Suppressor macrophage treated with lipopolysaccharide for 1 hour (primary cell): ENCODE results near the gene CORO7.
A peak's percentile ranks its signal among the peaks of the same experiment; 100 is the strongest.

Source experiments
- DNase-seq, 3 donors: peaks; one replicate each; pipeline ENCODE4 v3.0.0-alpha.2; 2020 to 2022

The CORO7 gene

GRCh38 chr16:4416200-4417032 is at the start of gene CORO7:
Gene CORO7, minus strand, starts transcription at chr16:4416596. Its CDS starts 78 bp downstream, at chr16:4416518.
- peak; percentile 95 to 99 (median 98) for DNase-seq

- no peak for DNase-seq
Measured at GRCh38 chr16:4463522-4464163, 47.2 kb upstream of the CORO7 start.

- no peak for DNase-seq
Measured at GRCh38 chr16:4461250-4462085, 45.1 kb upstream of the CORO7 start.

DNA sequence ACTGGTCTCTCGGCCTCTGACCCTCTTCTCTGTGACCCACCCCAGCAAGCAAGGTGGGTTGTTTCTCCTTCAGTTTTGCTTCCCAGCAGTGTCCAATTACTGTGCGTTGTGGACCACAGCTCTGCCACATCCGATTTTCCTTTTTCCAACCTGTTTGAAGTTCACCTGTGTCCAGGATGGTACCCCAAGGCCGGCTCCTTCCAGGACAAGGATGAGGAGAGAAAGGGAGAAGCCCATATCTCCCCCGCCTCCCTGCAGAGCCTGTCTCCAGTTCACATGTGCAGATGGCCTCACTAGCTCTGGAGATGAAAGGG is 44.5 kb upstream of the CORO7 start:
- DNase-seq = no peak

DNA sequence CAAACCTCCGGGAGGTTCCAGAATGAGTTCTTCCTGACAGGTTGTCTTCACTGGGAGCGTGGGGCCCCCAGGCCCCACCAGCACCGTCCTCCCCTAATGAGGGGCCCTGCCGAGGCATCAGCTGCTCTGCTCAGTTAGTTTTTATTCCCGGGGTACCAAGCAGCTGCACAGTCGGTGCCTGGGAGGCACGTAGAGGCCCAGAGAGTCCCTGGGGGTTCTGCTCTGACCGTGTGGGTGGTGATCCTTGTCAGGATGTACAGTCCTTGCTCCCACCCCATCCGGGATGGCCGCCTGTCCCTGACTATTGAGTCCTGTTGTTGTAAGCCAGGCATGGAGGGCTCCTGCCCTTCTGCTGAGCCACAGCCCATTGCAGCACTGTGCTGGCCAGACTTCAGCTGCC is 39.6 kb upstream of the CORO7 start:
- DNase-seq = peak in 1 of 3 donors; percentile 7

GRCh38 chr16:4455081-4455480 is 38.7 kb upstream of the CORO7 start:
- DNase-seq = peak in 1 of 3 donors; percentile 3

- DNase-seq = peak in 1 of 3 donors; percentile 5
Measured at GRCh38 chr16:4454623-4455022, 38.2 kb upstream of the CORO7 start.

GRCh38 chr16:4452674-4453073 is 36.3 kb upstream of the CORO7 start:
- DNase-seq = peak in 2 of 3 donors; percentile 10 to 19

GRCh38 chr16:4450931-4451519 is 34.6 kb upstream of the CORO7 start:
- DNase-seq = no peak

DNA sequence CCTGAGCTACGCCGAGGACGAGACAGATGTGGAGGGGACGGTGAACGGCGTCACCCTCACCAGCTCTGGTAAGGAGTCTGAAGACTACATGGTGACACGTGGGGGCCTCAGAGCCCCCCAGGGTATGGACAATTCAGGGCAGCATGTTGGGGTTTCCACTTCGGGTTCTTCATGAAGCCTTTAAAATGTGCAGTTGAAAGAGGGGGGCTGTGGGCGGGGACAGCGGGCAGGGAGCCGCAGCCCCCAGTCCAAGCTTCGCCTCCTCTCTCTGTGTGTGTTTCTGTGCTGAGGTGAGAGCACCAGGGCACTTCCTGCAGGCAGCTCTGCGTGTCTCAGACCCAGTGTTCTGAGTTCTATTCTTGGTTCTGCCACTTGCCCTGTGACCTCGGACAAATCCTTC is 34.0 kb upstream of the CORO7 start:
- no peak for DNase-seq

- DNase-seq = no peak
Measured at GRCh38 chr16:4443986-4444385, 27.6 kb upstream of the CORO7 start.

- DNase-seq = peak in 1 of 3 donors; percentile 6
Measured at GRCh38 chr16:4443271-4443670, 26.9 kb upstream of the CORO7 start.

GRCh38 chr16:4442371-4442770 is 26.0 kb upstream of the CORO7 start:
- DNase-seq = peak in 1 of 3 donors; percentile 8

DNA sequence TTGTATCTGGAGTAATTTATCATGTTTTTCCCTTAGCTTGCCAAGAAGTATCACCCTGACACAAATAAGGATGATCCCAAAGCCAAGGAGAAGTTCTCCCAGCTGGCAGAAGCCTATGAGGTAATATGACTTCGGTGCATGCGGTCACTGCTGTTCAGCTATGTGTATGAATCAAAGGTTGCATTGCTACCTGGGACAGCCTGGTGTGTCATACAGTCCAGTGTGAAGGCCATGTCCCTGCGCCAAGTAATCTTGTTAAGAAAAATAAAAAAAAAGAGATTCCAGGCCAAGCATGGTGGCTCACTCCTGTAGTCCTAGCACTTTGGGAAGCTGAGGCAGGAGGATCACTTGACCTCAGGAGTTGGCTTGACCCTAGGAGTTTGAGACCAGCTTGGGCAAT is 21.0 kb upstream of the CORO7 start:
- DNase-seq = peak in 1 of 3 donors; percentile 9

DNA sequence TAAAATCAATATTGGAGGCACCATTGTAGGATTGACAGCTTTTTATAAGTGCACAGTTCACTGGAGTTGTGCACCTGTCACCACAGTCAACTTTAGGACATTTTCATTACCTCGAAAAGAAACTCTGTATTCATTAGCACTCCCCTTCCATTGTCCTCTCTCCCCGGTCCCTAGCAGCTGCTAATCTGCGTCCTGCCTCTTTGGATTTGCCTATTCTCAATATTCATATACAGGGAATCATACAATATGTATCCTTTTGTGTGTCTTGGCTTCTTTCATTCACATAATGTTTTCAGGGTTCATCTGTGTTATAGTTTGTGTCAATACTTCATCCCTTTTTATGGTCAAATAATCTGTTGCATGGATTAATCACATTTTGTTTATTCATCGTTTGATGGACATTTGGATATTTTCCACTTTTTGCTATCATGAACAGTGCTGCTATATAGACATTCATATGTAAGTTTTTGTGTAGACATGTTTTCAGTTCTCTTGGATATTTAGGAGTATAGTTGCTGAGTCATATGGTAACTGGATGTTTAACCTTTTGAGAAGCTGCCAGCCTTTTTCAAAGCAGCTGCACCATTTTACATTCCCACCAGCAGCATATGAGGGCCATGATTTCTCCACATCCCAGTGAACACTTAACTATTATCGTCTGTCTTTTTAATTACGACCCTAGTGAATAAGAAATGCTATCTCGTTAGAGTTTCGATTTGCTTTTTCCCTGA is 19.1 kb upstream of the CORO7 start:
- DNase-seq = no peak

- DNase-seq = peak in 1 of 3 donors; percentile 13
Measured at GRCh38 chr16:4433914-4434787, 17.8 kb upstream of the CORO7 start.

DNA sequence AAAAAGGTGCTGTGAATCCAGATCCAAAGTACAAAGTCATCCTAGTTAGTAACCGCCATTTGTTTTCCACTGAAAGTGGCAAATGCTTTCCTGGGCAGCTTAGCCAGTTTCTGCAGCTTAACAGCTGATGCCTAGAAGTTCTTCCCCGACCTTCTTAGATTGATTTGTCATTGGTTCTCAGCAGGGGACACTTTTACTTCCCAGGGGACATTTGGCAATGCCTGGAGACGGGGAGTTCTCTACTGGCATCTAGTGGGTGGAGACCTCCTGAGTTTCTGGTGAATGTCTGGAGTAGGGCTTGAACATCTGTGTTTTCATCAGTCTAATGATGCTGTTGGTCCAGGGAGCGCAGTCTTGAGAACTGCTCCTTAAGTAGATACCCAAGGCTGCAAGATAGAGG is 16.8 kb upstream of the CORO7 start:
- no peak for DNase-seq

DNA sequence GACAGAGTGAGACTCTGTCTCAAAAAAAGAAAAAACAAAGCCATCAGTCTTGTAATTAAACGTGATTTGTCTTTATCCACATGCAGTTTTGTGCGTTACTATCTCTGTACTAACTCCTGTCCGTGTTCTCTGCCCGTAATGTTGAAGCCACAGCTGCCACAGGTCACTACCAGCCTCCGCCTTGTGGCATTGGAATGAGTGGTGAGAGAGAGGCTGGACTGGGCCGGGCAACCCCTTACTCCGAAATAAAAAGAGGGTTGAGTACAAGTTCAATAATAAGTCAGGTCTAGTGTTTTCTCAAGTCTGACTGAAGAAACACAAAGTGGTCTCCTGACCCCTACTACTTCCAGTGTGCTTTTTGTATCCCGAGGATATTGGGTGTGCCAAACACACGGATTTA is 14.6 kb upstream of the CORO7 start:
- peak in 1 of 3 donors; percentile 12 for DNase-seq

DNA sequence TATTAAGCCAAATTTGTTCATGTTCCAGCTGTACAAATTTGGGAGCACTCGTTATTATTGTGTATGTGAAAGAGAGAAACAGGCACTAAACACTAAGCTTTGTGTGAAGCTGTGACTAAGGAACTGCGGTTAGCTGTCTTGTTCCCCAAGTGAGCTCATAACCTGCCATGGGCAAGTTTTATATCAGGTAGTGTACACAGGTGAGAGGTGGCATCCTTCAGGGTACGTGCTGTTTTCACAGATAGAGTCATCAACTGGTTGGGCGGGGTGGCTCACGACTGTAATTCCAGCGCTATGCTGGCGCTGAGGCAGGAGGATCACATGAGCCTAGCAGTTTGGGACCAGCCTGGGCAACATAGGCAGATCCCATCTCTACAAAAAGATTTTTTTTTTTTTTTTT is 12.1 kb upstream of the CORO7 start:
- no peak for DNase-seq

GRCh38 chr16:4426722-4427372 is 10.5 kb upstream of the CORO7 start:
- no peak for DNase-seq
